HG03521 (cell line): ENCODE data around the gene SORCS2.

Experiments used
- ATAC-seq: cut with Tn5 transposase; IDR thresholded peaks from one replicate; pipeline ENCODE4 v1.9.1; 2021; ENCODE audit warnings: mild to moderate bottlenecking, moderate library complexity; ENCODE audit not compliant: unreplicated experiment

Gene SORCS2

GRCh38 chr4:7183780-7184460, 8.4 kb upstream of the SORCS2 start:
- no peak for ATAC-seq

DNA sequence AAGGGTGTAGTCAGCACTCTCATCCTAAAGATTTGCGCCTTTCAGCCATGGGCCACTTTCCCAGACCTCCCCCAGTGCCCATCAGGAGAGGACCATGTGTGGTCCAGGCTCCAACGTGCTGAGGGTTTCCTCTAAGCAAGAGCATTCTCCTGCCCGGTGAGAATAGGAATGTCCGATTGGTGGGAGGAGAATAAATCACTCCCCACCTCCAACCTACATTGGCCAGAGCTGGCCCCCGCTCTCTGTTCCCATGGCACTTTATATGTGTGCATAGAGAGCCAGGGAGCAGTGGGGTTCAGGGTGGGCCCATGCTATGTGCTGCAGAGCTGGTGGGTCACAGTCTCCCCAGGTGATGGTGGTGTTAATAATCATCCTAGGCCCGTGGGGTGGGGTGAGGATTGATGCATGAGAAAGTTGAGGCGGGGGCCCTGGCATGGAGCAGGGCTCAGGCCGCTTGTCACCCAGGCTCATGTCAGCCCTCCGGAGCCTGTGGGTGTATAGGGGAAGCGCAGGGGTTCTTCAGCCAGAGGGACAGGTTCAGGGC, 6.8 kb upstream of the SORCS2 start:
- no peak for ATAC-seq

DNA sequence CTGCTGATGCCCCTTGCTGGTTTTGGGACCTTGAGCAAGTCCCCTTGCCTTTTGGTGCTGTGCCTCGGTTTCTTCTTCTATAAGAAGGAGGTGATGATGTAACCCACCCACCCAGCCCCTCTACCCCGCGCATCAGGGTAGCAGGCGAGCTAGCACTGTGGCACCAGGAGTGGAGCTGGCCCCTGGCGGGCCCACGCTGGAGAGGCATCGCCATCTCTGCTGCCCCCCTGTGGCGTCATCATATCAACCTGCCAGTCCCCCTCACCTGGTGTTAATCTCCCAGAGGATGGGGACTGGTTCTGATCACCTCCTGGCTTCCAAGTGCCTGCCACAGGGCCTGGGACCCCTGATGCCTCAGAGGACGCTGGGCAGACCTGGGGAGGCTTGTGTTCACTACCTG, 6.3 kb upstream of the SORCS2 start:
- no peak for ATAC-seq

DNA sequence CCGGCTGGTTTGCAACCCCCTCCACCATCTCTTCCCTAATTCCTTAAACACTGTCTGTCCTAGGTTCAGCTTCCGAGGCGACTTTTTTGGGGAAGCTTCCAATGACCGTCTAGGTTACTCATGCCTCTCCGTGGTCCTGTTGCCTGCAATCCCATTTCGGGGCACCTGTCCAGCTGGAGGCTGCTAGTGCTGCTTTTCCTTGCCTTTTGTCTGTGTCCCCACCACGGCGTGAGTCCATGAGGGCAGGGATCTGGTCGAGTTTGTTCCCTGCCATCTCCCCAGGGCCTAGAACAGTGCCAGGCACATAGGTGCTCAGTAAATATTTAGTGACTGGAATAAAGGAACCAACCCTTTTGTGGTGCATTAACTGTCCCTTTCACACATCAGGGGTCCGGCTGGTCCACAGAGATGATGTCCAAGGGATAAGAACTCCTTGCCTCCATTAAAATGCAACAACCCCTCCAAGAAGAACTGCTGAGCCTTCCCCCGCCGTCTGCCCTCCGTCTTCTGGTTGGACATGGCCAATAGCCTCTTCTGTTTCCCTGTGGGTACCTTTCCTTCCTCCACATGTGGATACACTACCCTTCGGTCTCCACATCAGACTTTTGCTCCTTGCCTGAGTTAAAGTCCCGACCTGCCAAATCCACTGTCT, 5.7 kb upstream of the SORCS2 start:
- no peak for ATAC-seq

DNA sequence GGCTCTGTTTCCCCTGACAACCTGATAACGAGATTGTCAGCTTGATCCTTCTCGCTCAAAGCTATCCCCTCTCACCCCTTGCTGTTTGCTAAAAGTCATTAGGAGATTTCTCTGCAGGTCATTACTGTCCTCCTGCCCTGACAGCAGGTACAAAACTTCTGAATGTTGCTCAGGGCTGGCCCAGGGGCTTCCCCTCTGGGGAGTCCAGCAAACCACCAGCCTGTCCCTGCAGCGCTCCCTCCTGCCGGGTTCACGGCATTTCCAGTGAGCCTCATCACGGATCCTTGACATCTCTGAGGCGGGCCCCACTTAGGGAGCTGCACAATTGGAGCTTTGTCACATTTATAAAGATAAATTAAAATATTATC, 5.2 kb upstream of the SORCS2 start:
- ATAC-seq = no peak

- no peak for ATAC-seq
Observed at GRCh38 chr4:7187691-7188090, 4.6 kb upstream of the SORCS2 start.

GRCh38 chr4:7189066-7189465, 3.3 kb upstream of the SORCS2 start:
- ATAC-seq = no peak

- ATAC-seq = no peak
Observed at GRCh38 chr4:7189475-7190277, 2.7 kb upstream of the SORCS2 start.

DNA sequence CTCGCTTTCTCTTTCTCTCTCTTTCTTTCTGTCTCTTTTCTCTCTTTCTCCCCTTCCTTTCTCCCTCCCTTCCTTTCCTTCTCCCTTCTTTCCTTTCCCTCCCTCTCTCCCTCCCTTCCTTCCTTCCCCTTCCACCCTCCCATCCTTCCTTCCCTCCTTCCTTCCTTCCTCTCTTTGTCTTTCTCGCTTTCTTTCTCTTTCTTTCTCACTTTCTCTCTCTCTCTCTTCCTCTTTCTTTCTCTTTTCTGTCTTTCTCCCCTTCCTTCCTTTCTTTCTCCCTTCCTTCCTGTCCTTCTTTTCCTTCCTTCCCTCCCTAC, 2.1 kb upstream of the SORCS2 start:
- no peak for ATAC-seq

DNA sequence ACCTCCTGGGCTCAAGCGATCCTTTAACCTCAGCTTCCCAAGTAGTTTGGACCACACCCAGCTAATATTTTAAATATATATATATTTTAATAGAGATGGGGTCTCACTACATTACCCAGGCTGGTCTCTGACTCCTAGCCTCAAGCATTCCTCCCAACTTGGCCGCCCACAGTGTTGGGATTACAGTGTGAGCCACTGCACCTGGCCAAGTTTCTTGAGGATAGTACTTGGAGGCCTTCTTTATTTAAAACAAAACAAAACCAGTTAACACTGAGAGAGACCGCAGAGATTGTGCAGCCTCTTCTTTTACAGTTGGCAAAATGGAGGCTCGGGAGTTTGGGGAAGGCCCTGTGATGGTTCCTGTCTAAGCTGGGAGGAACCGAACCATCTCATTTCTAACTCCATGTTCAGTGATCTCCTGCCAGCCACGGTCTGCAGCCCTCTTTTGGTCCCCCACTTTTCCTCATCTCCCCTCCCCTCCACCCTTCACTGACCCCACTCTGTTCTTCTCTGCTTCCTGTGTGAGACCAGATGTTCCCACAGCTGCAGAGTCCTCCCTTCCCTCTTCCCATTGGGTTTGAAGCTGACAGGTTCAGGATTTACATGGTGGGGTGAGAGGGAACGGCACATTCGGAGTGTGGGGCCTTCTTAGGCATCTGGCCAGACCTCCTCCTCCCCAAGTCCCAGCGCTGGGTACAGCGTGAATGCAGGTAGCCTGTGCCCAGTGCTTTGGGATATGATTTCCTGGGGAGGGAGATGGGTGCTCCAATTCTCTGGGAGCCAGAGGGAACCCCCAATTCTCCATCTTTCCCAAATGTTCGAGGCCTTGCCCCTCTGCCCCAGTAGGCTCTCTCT, 1.4 kb upstream of the SORCS2 start:
- ATAC-seq = no peak

GRCh38 chr4:7191546-7192251, 639 bp upstream of the SORCS2 start:
- no peak for ATAC-seq

DNA sequence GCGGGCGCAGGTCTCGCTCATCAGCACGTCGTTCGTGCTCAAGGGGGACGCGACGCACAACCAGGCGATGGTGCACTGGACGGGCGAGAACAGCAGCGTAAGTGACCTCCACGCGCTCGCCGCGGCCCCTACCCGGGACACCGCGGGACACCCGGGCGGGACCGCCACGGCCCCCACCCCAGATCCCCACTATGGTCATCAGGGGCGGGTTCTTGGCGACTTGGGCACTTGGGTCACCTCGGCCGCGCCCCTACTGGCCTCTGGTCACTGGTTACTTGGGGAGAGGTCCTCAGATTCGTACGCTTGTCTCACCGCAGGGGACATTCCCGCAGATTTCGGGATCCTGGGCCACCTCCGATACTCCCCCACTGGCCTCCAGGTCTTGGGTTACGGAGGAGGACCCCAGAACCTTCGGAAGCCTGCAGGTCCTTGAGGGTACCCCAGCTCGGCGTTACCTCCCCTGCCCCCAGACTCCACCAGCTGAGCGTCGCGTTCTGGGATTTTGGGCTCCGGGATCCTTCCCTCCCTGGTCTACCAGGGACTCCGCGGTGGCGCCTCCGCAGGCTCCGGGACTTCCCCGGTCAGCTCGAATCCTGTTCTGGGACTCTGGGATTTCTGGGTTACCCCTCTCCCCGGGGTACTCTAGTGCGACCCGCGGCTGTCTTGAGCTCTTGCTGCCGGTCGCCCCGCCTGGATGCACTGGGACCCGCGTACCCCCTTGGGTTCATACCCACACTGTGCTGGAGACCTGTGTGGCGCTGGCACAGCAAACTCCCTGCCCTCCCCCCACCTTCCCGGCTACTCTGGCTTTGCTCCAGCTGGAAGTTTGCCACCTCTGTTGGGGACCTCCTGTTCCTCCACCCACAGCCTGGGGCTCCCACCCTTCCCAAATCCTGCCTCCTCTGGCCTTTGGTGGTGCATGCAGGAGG, 956 bp downstream of the SORCS2 start:
- no peak for ATAC-seq

DNA sequence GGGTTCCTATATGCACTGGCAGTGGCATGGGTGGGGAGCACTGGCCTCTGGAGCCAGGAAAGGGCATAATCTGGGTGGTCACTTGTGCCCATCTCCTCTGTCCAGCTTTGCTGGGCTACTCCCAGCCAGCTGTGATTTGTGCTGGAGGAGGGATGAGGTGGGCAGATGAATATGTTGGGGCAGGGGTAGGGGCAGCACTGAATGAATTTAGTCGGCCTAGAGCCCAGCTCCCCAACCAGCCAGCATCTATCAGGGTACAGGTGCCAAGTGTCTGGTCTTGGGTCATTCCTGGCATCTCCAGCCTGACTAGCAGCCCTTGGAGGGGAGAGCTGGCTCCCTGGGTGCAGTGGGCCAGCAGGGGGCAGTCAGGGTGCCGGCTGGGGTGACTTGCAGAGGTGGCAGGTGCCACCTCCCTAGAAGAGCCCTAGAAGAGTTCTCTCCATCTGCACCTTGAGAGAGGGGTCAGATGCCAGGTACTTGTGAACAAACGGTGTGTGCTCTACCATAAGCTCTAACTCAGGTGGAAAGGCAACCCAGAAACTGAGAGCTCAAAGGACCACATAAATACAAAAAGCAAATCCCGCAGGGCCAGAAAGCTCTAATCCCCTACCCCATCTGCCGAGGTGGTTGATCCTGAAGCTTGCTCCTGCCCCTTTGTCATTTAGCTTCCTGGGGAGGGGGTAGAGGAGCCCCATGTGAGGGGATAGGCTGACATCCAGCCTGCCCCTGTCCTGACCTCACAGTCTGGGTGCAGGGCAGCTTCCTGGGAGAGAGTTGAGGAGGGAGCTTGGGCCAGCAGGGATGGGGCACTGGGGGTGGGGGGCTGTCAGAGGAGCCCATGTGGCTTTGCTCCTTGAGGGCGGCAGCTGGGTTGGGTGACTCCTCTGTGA, 2.2 kb downstream of the SORCS2 start:
- ATAC-seq = no peak

DNA sequence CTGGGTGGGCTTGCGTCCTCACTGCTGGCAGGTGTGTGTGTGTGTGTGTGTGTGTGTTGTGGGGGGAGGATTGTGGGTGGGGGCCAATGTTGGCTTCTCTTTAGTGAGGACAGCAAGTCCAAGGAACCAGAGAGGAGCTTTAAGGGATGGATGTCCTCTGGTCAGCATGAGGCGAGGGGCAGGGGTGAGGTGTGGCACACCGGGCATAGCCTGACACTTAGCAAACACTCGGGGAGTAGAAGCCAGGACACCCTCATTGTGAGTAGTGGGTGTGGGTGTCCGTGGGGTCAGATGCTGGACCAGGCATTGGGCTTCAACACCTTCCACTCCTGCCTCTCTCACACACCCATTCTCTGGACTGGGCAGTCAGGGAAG, 2.8 kb downstream of the SORCS2 start:
- no peak for ATAC-seq

DNA sequence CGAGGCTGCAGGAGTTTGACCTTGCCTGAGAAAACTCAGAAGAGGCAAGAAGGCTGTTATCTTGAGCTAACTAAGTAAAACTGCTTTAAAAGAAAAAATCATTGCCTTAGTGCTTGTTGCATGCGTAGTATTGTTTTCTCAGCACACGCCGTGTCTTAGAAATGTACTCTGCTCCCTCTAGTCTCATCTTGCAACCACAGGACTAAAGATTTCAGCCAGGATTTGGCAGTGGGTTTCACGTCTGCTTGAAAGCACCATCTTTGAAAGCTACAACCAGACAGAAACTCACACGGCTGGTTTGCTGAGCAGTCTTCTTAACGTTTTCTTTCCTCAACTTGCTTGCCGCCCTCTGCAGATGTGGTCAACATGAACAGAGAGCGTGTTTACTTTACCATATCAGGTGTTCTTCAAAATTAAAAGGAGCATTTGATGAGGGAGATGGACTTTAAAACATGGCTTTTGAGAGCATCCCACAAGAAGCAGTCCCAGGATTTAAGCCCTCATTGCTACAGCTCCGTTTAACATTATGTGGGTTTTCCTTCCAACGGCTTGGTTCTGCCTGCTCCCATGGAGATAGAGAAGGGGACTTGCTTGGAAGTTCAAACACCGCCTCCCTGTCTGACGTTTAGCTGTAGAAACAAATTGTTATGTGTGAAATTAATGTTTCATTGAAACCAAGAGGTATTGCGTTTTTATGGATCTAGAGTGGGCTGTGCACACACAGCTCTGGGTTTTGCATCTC, 3.4 kb downstream of the SORCS2 start:
- ATAC-seq = no peak

GRCh38 chr4:7196288-7196651, 3.9 kb downstream of the SORCS2 start:
- ATAC-seq = no peak

- no peak for ATAC-seq
Observed at GRCh38 chr4:7196736-7197135, 4.4 kb downstream of the SORCS2 start.

GRCh38 chr4:7197910-7198309, 5.6 kb downstream of the SORCS2 start:
- no peak for ATAC-seq
